Keratinocyte (primary cell): ENCODE data around the gene KCNB1.

ENCODE experiments used
- EZH2 ChIP-seq: IDR thresholded peaks from one replicate; pipeline ENCODE4 v1.6.1; 2012; ENCODE audit warnings: inconsistent platforms, mild to moderate bottlenecking, low read length, moderate library complexity
- TF ChIP-seq, protein P1 (sequence below), 3 experiments: IDR thresholded peaks in 1 of 3; conservative IDR thresholded peaks in 1 of 3; optimal IDR thresholded peaks in 1 of 3; 2 replicates in 2 of 3; 3 replicates in 1 of 3; pipeline versions ENCODE3 to v1.5.1; 2011; ENCODE audit warnings: low read length in 3 of 3, mild to moderate bottlenecking in 3 of 3, moderate library complexity in 2 of 3, control low read depth in 1 of 3, inconsistent platforms in 1 of 3; ENCODE audit not compliant: insufficient read depth in 2 of 3; ENCODE audit errors: extremely low read depth in 1 of 3

DNA sequence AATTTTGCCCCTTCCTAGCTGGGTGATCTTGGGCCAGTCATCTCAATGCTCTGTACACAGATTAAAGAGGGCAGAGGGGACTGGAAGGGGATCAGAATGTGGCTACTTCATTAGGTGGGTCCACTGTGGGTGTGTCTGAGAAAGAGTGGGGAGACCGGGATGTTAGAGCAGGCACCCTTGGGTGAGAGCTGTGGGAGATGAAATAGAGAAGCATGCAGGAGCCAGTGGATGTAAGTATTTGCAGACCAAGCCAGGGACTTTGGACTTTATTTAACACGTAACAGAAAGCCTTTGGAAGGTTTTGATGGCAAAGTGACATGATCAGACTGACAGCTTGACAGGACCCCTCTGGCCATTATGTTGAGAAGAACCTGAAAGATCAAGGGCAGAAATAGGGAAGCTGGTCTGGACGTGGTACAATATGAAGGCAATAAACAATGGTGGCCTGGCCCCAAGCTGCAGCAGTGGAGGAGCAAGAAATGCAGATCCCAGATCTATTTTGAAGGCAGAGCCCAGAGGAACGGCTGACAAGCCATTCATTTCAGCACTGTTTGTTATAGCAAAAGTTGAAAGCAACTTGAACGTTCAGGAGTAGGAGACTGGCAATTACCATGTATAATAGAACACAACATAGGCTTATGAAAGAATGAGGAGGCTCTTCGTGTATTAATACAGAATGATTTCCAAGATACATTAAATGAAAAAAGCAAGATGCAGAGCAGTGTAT lies 122.1 kb downstream of the KCNB1 start:
- TF ChIP-seq, protein P1, sequence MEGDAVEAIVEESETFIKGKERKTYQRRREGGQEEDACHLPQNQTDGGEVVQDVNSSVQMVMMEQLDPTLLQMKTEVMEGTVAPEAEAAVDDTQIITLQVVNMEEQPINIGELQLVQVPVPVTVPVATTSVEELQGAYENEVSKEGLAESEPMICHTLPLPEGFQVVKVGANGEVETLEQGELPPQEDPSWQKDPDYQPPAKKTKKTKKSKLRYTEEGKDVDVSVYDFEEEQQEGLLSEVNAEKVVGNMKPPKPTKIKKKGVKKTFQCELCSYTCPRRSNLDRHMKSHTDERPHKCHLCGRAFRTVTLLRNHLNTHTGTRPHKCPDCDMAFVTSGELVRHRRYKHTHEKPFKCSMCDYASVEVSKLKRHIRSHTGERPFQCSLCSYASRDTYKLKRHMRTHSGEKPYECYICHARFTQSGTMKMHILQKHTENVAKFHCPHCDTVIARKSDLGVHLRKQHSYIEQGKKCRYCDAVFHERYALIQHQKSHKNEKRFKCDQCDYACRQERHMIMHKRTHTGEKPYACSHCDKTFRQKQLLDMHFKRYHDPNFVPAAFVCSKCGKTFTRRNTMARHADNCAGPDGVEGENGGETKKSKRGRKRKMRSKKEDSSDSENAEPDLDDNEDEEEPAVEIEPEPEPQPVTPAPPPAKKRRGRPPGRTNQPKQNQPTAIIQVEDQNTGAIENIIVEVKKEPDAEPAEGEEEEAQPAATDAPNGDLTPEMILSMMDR (optimal IDR thresholded peaks at IDR 0.05 in 1 of 3, IDR thresholded peaks at IDR 0.05 in 1 of 3, conservative IDR thresholded peaks at IDR 0.05 in 1 of 3; ENCODE audit: extremely low read depth in 1 of 3, insufficient read depth in 2 of 3, low read length in 3 of 3): no peak
- no peak for TF ChIP-seq EZH2
